DND-41 (cell line): Measurements from ENCODE around the gene MOGAT3.

Experiments used
- ATAC-seq: fragments of 200-7000 bp; cut with Tn5 transposase; 3 replicates; pipeline ENCODE4 v1.9.1; 2021; ENCODE audit warnings: low read depth; ENCODE audit not compliant: insufficient read depth
- DNase-seq: peaks from one replicate; pipeline ENCODE4 v3.0.0-alpha.2; 2020
- H2AFZ ChIP-seq: 2 replicates; pipeline ENCODE4 v1.6.0; 2012; ENCODE audit warnings: low read depth, low read length
- H3K27ac ChIP-seq: 2 replicates; pipeline ENCODE4 v1.5.1; 2012; ENCODE audit warnings: low read length, inconsistent platforms
- H3K27me3 ChIP-seq: fragments of 200-600 bp; sonication (generic); 2 replicates; pipeline ENCODE4 v1.6.0; 2012; ENCODE audit warnings: low read length, mild to moderate bottlenecking, inconsistent platforms; ENCODE audit not compliant: insufficient read depth, poor library complexity
- H3K36me3 ChIP-seq: 2 replicates; pipeline ENCODE4 v1.5.1; 2012; ENCODE audit warnings: low read length, inconsistent platforms; ENCODE audit not compliant: insufficient read depth
- H3K4me1 ChIP-seq: 2 replicates; pipeline ENCODE4 v1.5.1; 2012; ENCODE audit warnings: mild to moderate bottlenecking, low read length; ENCODE audit not compliant: insufficient read depth
- H3K4me2 ChIP-seq: 2 replicates; pipeline ENCODE4 v1.6.0; 2012; ENCODE audit warnings: mild to moderate bottlenecking, moderate library complexity, low read length, inconsistent platforms; ENCODE audit not compliant: insufficient read depth
- H3K4me3 ChIP-seq, 2 experiments: fragments of 200-600 bp in 1 of 2; shearing (Covaris generic) in 1 of 2; 2 replicates each; pipeline ENCODE4 v1.5.1; 2012 to 2016; ENCODE audit warnings: inconsistent platforms in 2 of 2, low read length in 2 of 2, mild to moderate bottlenecking in 2 of 2, low read depth in 1 of 2, moderate library complexity in 1 of 2
- H3K79me2 ChIP-seq: 2 replicates; pipeline ENCODE4 v1.6.0; 2012; ENCODE audit warnings: low read length, inconsistent platforms; ENCODE audit not compliant: insufficient read depth
- H3K9ac ChIP-seq: 2 replicates; pipeline ENCODE4 v1.6.0; 2012; ENCODE audit warnings: low read depth, mild to moderate bottlenecking, inconsistent platforms, low read length, moderate library complexity
- H3K9me3 ChIP-seq: 2 replicates; pipeline ENCODE4 v1.5.1; 2012; ENCODE audit warnings: low read length, moderate library complexity, mild to moderate bottlenecking, inconsistent platforms; ENCODE audit not compliant: insufficient read depth, severe bottlenecking
- H4K20me1 ChIP-seq: 2 replicates; pipeline ENCODE4 v1.6.0; 2012; ENCODE audit warnings: low read length; ENCODE audit not compliant: insufficient read depth
- EZH2 ChIP-seq: IDR thresholded peaks from 3 replicates; pipeline ENCODE4 v1.6.1; 2012; ENCODE audit warnings: borderline replicate concordance, low read depth, mild to moderate bottlenecking, moderate library complexity, low read length, inconsistent platforms; ENCODE audit not compliant: severe bottlenecking
- TF ChIP-seq, protein P1 (sequence below): IDR thresholded peaks from 2 replicates; pipeline ENCODE4 v1.5.1; 2012; ENCODE audit warnings: borderline replicate concordance, low read length, moderate library complexity, mild to moderate bottlenecking; ENCODE audit not compliant: poor library complexity, severe bottlenecking; ENCODE audit errors: extremely low read depth

Gene MOGAT3

GRCh38 chr7:101165958-101166647 is 34.7 kb downstream of the MOGAT3 start:
- Histone ChIP-seq H3K27me3 (peaks cover 17% of the 10 kb centered on the region), H4K20me1 (peaks cover 53% of the 10 kb centered on the region), H2AFZ (no peak overlapping the region), H3K9me3 (no peaks in the 10 kb centered on the region), H3K4me2 (no peak overlapping the region), H3K4me3 (no peak overlapping the region), H3K4me1 (peaks cover 75% of the 10 kb centered on the region), H3K27ac (no peak overlapping the region), H3K79me2 (peaks cover 3% of the 10 kb centered on the region), H3K9ac (no peak overlapping the region), H3K36me3 (no peaks in the 10 kb centered on the region)
- no peak for ATAC-seq
- TF ChIP-seq, protein P1, sequence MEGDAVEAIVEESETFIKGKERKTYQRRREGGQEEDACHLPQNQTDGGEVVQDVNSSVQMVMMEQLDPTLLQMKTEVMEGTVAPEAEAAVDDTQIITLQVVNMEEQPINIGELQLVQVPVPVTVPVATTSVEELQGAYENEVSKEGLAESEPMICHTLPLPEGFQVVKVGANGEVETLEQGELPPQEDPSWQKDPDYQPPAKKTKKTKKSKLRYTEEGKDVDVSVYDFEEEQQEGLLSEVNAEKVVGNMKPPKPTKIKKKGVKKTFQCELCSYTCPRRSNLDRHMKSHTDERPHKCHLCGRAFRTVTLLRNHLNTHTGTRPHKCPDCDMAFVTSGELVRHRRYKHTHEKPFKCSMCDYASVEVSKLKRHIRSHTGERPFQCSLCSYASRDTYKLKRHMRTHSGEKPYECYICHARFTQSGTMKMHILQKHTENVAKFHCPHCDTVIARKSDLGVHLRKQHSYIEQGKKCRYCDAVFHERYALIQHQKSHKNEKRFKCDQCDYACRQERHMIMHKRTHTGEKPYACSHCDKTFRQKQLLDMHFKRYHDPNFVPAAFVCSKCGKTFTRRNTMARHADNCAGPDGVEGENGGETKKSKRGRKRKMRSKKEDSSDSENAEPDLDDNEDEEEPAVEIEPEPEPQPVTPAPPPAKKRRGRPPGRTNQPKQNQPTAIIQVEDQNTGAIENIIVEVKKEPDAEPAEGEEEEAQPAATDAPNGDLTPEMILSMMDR, result no peak
- TF ChIP-seq EZH2, result no peak
- no peak for DNase-seq

- H3K27ac ChIP-seq, result no peak within 1 kb of the TSS
- H3K9me3 ChIP-seq, result no peaks in the 10 kb centered on the region
- H2AFZ ChIP-seq, result no peak within 1 kb of the TSS
- peaks cover 3% of the 10 kb centered on the region for H3K79me2 ChIP-seq
- ATAC-seq (no peak), DNase-seq (no peak)
- peaks cover 17% of the 10 kb centered on the region for H3K27me3 ChIP-seq
- H4K20me1 ChIP-seq, result peaks cover 46% of the 10 kb centered on the region
- H3K36me3 ChIP-seq, result 0 out of 2 replicates have a peak, but pooled peaks cover 1% of the 10 kb centered on the region
- no peak for TF ChIP-seq EZH2
- TF ChIP-seq, protein P1, result no peak
- peak within 1 kb of the TSS in 1 of 2 experiments; percentile 72; a peak in 2 of 4 replicates for H3K4me3 ChIP-seq
- peak within 1 kb of the TSS; percentile 78 for H3K4me2 ChIP-seq
- H3K9ac ChIP-seq, result peak within 1 kb of the TSS; percentile 61; the same call in 1 of the 2 replicates
- peaks cover 67% of the 10 kb centered on the region for H3K4me1 ChIP-seq
Measured at GRCh38 chr7:101165075-101165957, 35.5 kb downstream of the MOGAT3 start, which contains the start of gene VGF. Gene VGF (minus strand): TSS chr7:101165569. CDS start chr7:101164843, 726 bp downstream.

DNA sequence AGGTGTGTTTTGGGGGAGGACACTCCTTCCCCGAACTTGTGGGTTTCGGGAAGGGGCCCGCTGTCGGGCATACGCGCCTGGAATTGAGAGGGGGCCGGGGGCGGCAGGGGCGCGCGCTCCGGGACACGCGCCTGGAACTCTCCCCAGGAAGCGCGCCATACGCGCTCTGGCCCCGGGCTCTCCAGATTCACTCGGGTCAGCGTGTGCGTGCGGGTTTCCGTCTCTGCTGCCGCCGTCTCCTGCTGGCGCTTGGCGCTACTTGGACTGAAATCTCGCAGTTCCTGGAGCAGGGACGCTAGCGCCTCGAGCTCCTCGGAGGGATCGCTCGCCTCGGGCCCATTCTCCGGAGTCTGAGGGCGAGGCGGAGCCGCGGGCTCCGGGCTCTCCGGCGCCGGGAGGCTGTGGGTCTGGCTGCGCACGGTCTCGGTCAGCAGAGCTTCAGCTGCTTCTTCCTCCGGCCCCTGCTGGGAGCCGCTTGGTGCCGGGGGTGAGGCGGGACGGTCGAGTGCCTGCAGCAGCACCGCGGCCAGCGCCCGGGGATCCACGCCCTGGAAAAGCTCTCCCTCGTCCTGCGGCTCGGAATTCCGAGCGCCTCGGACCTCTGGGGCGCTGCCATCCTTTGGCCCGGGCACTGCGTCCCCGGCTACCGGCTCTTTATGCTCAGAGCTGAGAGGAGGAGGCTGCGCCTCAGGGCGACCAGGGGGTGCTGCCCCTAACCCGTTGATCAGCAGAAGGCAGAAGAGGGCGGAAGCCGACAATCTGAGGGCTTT is 36.6 kb downstream of the MOGAT3 start:
- H3K9me3 ChIP-seq, result no peaks in the 10 kb centered on the region
- H4K20me1 ChIP-seq, result peaks cover 40% of the 10 kb centered on the region
- H3K4me2 ChIP-seq, result peak overlapping the region; percentile 78
- peaks cover 12% of the 10 kb centered on the region for H3K27me3 ChIP-seq
- peak overlapping the region; percentile 81 for H3K27ac ChIP-seq
- peaks cover 10% of the 10 kb centered on the region for H3K36me3 ChIP-seq
- H3K4me3 ChIP-seq, result peak overlapping the region; percentile 31 to 72
- peaks cover 3% of the 10 kb centered on the region for H3K79me2 ChIP-seq
- peak overlapping the region; percentile 61 for H3K9ac ChIP-seq
- ATAC-seq (no peak), DNase-seq (no peak)
- TF ChIP-seq, protein P1, result no peak
- no peak for TF ChIP-seq EZH2
- peaks cover 57% of the 10 kb centered on the region for H3K4me1 ChIP-seq
- peak overlapping the region; percentile 93; the same call in 1 of the 2 replicates for H2AFZ ChIP-seq
